ENCODE data around the gene ABI3BP. TPM values are rescaled to one million over a fixed set of nuclear protein-coding genes. Genes with fewer than 3 reads are reported as not detected.

Gene ABI3BP
- total RNA-seq, 6 donors from 2014 or later: 46.1 to 130 (median 101) TPM

DNA sequence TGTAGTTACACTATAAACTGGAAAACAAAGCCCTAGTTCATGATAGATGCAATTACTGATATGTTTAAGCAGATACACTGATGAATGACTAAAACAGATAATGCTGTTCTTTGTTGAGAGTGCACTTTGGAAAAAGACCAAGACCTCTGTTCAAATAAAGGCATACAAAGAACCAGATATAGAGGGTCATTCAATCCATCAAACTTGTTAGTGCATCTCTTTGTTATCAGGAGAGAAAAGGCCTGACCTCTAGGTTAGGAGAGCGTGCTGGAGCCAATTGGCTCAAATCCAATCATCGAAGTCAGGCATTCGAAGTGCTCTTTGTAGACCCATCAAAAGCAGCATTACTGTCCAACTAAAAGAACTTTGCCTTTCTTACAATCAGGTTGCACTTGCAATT is 159.7 kb downstream of the ABI3BP start:
- H3K4me3 ChIP-seq: no peak overlapping the region
- no peak for ATAC-seq (ENCODE audit: low FRiP score in 2 of 2)
- H3K27me3 ChIP-seq: no peaks in the 10 kb centered on the region
- no peaks in the 10 kb centered on the region for H3K9me3 ChIP-seq
- no peak overlapping the region for H3K27ac ChIP-seq
- 52 to 66% methylated on average over 3 of the region's 3 CpGs for WGBS, 2 donors
- no peaks in the 10 kb centered on the region for H3K4me1 ChIP-seq
- TF ChIP-seq POLR2AphosphoS5 (IDR thresholded peaks at IDR 0.05): no peak
- TF ChIP-seq POLR2A (IDR thresholded peaks at IDR 0.05): no peak
- TF ChIP-seq, protein P1, sequence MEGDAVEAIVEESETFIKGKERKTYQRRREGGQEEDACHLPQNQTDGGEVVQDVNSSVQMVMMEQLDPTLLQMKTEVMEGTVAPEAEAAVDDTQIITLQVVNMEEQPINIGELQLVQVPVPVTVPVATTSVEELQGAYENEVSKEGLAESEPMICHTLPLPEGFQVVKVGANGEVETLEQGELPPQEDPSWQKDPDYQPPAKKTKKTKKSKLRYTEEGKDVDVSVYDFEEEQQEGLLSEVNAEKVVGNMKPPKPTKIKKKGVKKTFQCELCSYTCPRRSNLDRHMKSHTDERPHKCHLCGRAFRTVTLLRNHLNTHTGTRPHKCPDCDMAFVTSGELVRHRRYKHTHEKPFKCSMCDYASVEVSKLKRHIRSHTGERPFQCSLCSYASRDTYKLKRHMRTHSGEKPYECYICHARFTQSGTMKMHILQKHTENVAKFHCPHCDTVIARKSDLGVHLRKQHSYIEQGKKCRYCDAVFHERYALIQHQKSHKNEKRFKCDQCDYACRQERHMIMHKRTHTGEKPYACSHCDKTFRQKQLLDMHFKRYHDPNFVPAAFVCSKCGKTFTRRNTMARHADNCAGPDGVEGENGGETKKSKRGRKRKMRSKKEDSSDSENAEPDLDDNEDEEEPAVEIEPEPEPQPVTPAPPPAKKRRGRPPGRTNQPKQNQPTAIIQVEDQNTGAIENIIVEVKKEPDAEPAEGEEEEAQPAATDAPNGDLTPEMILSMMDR (IDR thresholded peaks at IDR 0.05): no peak
- no peak for TF ChIP-seq EP300 (IDR thresholded peaks at IDR 0.05)
- DNase-seq: no peak
- no peaks in the 10 kb centered on the region for H3K36me3 ChIP-seq

DNA sequence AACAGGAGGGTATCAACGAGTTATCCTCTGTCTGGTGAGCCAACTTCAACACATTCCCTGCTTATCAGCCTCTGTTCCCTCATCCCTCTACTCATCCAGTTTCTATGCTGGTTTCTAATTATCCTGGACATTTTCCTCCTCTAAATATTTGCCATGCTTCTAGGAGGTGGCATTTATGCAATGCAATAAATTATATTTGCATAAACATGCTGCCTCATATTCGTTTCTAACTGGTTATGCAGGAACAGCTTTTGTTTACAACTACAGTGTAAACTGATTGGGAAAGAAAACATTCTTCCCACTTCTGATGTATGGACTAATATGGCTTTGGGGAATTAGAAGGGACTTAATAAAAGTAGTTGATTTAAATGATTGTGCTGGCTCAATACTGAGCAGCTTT is 161.6 kb downstream of the ABI3BP start:
- DNase-seq: no peak
- Histone ChIP-seq H3K27ac (no peak overlapping the region), H3K27me3 (no peaks in the 10 kb centered on the region), H3K4me1 (no peaks in the 10 kb centered on the region), H3K9me3 (no peaks in the 10 kb centered on the region), H3K4me3 (no peak overlapping the region), H3K36me3 (no peaks in the 10 kb centered on the region)
- ATAC-seq (ENCODE audit: low FRiP score in 2 of 2): no peak
- 51 to 59% methylated on average over 2 of the region's 2 CpGs for WGBS, 2 donors
- TF ChIP-seq EP300 (IDR thresholded peaks at IDR 0.05): no peak

GRCh38 chr3:100830931-100831330 is 162.3 kb downstream of the ABI3BP start:
- DNase-seq (no peak), ATAC-seq (ENCODE audit: low FRiP score in 2 of 2) (no peak)
- TF ChIP-seq EP300 (IDR thresholded peaks at IDR 0.05) (no peak), POLR2AphosphoS5 (IDR thresholded peaks at IDR 0.05) (no peak), POLR2A (IDR thresholded peaks at IDR 0.05) (no peak)
- TF ChIP-seq, protein P1 (IDR thresholded peaks at IDR 0.05): no peak
- H3K4me3 ChIP-seq: no peak overlapping the region
- H3K36me3 ChIP-seq: no peaks in the 10 kb centered on the region
- H3K4me1 ChIP-seq: no peaks in the 10 kb centered on the region
- H3K9me3 ChIP-seq: no peaks in the 10 kb centered on the region
- no peaks in the 10 kb centered on the region for H3K27me3 ChIP-seq
- H3K27ac ChIP-seq: no peak overlapping the region

DNA sequence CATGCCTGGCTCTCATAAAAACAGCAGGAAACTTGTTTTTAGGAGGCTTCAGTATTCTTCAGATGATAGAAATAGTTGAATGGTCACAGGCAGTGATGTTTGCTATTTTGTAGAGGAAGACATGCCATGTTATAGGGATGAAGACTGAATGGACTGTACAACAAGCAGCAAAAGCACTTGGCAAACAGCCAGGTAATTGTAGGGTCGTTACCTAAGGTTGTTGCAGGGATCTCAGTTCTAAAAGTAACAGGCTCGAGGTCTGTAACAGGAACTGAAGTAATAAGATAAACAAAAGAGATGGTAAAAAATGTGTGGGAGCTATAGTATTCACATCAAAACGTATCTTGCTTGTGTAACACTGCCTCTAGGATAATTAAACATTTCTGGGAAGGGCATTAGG is 167.6 kb downstream of the ABI3BP start:
- Histone ChIP-seq H3K27me3 (no peaks in the 10 kb centered on the region), H3K4me3 (no peak overlapping the region), H3K4me1 (no peaks in the 10 kb centered on the region), H3K27ac (no peak overlapping the region), H3K36me3 (no peaks in the 10 kb centered on the region), H3K9me3 (no peaks in the 10 kb centered on the region)
- TF ChIP-seq, protein P1 (IDR thresholded peaks at IDR 0.05): no peak
- no peak for TF ChIP-seq POLR2AphosphoS5 (IDR thresholded peaks at IDR 0.05)
- TF ChIP-seq POLR2A (IDR thresholded peaks at IDR 0.05): no peak
- TF ChIP-seq EP300 (IDR thresholded peaks at IDR 0.05): no peak
- DNase-seq: no peak
- ATAC-seq (ENCODE audit: low FRiP score in 2 of 2): no peak
- WGBS, 2 donors: 28 to 37% methylated on average over 3 of the region's 3 CpGs

- Histone ChIP-seq H3K4me3 (no peak overlapping the region), H3K27me3 (no peaks in the 10 kb centered on the region), H3K36me3 (no peaks in the 10 kb centered on the region), H3K4me1 (no peaks in the 10 kb centered on the region), H3K9me3 (no peaks in the 10 kb centered on the region), H3K27ac (no peak overlapping the region)
- TF ChIP-seq POLR2A (IDR thresholded peaks at IDR 0.05) (no peak), POLR2AphosphoS5 (IDR thresholded peaks at IDR 0.05) (no peak), EP300 (IDR thresholded peaks at IDR 0.05) (no peak)
- TF ChIP-seq, protein P1 (IDR thresholded peaks at IDR 0.05): no peak
- WGBS, 2 donors: 93 to 94% methylated on average over 3 of the region's 3 CpGs
- DNase-seq (no peak), ATAC-seq (ENCODE audit: low FRiP score in 2 of 2) (no peak)
These were observed 177.6 kb downstream of the ABI3BP start for GRCh38 chr3:100815583-100815982.

All from upper lobe of left lung (tissue), 6 donors.